GM19463 (cell line): ENCODE measurements around the gene NPIPB9.
"Not testable (repeated sequence)": the region's sequence is repeated elsewhere in the genome, so short reads cannot be mapped to it uniquely, and the experiment has no call there.

ENCODE experiments used
- ATAC-seq: cut with Tn5 transposase; IDR thresholded peaks from one replicate; pipeline ENCODE4 v1.9.1; 2021; ENCODE audit warnings: mild to moderate bottlenecking, moderate library complexity; ENCODE audit not compliant: unreplicated experiment

Gene NPIPB9

GRCh38 chr16:28751487-28751886 lies at the start of gene NPIPB9:
Gene NPIPB9 (plus strand): TSS chr16:28751787.
- ATAC-seq: not testable (repeated sequence)

DNA sequence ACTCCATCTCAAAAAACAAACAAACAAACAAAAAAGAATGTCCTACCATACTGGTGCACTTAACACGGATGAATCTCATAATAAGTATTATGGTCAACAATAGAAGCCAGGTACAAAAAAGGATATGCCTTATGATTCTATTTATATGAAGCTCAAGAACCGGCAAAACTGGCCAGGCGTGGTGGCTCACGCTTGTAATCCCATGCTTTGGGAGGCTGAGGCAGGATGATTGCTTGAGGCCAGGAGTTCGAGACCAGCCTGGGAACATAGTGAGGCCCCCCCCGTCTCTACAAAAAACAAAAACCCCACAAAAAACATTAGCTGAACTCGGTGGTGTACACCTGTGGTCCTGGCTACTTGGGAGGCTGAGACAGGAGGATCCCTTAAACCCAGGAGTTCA lies 47.3 kb upstream of the NPIPB9 start:
- ATAC-seq: not testable (repeated sequence)

DNA sequence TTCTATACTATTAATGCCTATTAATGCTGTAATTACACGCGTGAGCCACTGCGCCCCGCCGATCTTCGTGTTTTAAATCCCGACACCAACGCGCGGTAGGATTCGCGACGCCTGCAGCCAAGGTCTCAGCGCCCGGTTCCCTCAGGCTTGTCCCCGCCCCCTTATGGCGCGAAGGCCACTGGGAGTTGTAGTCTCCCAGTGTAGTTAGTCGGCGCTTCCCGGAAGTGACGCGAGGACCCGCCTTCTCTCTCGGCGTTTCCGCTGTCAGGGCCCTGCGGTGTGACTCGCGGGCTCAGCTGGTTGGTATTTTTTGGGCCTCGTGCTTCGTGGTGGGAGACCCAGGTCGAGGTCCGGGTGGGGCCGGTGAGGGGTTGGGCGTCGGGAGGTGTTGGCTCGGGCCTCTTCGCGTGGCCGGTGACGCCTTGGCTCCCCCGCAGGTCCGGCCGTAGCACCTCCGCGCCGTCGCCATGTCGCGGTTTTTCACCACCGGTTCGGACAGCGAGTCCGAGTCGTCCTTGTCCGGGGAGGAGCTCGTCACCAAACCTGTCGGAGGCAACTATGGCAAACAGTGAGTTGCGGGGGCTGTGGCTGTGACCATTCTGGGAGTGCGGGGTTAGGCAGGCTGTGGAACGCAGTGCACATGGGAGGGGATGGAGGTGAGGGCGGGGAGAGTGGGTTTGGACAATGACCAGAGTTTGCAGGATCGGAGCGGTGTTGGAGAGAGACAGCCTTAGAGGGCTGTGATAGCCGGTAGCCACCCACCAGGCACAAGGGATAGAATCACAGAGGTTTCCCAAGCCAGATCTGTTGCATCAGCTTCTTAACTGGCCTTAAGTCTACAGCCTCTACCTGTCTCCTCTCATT lies 40.1 kb upstream of the NPIPB9 start, which contains the start of gene EIF3C:
Gene EIF3C (plus strand): TSS at position 245 of the 864 bp plus-strand sequence. CDS start 223 bp downstream, at position 468.
- ATAC-seq: peak; percentile 99

DNA sequence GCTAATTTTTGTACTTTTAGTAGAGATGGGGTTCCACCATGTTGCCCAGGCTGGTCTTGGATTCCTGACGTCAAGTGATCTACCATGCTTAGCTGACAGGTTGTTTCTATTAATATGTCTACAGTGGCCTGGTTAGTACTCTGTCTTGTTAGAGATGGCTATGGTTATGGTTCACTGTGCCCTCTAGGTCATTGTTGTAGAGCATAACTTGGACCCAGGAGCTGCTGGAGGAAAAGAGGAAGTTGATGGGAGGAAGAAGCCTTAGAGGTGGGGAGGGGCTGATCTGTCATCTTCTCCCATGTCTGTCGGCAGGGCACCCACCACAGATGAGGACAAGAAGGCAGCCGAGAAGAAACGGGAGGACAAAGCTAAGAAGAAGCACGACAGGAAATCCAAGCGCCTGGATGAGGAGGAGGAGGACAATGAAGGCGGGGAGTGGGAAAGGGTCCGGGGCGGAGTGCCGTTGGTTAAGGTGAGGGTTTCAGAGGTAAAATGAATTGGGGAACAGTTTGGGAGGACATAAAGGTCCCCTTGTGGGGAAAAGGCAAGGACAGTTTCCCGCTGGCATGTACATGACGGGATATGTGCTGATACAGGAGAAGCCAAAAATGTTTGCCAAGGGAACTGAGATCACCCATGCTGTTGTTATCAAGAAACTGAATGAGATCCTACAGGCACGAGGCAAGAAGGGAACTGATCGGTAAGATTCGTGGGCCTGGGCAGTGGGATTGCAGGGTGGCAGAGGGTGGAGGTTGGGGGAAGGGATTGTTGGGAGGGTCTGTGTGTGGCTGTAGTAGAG lies 28.5 kb upstream of the NPIPB9 start:
- not testable (repeated sequence) for ATAC-seq

DNA sequence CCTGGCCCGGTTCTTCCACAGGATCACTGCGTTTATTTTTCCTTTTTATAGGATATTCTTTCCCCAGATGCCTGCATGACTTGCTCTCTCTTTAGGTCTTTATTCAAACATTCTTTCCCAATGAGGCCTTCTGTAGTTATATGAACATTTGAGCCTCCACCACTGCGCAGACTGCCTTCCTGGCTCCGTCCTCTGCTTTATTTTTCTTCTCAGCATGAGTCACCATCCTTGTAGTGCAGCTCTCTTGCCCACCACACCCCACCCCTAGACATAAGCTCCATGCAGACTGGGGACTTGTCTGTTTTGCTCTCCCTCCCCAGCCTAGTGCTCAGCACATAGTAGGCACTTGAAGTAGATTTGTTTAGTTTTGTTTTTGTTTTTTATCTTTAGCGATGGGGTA lies 20.3 kb upstream of the NPIPB9 start:
- not testable (repeated sequence) for ATAC-seq

GRCh38 chr16:28732455-28733124 lies 19.0 kb upstream of the NPIPB9 start:
- ATAC-seq: not testable (repeated sequence)

- not testable (repeated sequence) for ATAC-seq
Measured at GRCh38 chr16:28739787-28740186, 11.8 kb upstream of the NPIPB9 start.

GRCh38 chr16:28740631-28741030 lies 11.0 kb upstream of the NPIPB9 start:
- ATAC-seq: not testable (repeated sequence)

DNA sequence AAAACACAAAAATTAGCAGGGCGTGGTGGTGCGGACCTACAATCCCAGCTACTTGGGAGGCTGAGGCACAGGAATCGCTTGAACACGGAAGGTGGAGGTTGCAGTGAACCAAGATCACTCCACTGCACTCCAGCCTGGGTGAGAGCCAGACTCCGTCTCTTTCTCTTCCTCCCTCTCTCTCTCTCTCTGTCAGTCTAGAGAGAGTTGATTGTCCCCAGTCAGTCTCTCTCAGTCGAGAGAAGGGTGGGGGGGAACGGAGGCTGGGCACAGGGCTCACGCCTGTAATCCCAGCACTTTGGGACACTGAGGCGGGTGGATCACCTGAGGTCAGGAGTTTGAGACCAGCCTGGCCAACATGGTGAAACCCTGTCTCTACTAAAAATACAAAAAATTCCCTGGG lies 10.3 kb upstream of the NPIPB9 start:
- ATAC-seq: not testable (repeated sequence)

DNA sequence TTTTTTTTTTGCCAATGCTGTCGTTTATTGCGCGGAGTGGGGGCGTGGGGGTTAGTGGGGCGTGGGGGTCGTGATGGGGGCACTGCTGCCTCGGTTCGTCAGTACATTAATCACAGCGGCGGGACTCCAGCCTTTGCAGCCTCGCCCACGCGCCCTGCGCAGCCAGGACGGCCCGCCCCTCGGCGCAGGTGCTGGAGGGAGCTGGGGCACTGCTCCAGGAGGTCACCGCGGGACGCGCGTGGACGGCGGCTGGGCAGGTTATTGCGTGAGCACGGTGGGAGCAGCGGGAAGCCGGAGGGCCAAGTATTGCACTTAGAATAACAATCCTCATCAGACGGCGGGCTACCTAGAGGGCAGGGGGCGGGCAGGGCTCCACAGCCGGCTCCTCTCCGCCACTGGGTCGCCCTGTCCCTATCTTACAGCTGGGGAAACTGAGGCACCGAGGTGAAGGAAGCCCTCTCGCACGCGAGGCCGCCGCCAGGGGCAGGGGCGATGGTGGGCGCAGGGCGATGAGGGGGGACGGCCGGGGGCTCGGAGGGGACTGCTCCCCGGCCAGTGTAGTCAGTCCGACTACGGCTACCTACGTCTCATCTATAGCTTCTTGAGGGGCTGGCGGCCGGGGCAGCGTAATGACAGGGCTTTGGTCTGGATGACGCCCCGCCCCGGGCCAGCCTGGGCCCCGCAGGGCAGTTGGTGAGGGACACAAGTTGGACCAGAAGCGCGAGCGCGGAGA lies 4.8 kb upstream of the NPIPB9 start:
- ATAC-seq: not testable (repeated sequence)

DNA sequence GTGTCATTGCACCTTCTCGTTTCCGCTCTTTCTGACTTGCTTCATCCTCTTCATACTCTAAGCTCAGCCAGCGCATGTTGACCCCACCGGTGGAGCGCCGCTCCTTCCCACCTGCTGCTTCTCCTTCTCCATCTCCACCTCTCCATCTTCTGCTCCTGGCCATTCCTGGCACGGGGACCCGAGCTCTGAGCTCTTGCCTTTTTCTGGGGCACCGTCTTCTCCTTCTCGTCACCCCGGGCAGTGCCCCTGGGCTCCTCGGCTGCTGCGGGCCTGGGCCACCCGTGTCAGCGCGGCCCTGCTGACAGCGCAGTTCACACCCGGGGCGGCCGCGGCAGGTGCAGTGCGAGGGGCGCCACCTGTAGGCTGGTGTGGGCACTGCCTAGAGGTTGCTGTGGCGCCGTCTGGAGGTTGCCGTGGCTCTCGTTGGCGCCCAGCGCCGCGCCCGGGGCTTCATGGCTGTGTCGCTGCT lies 1.6 kb upstream of the NPIPB9 start:
- peak; percentile 97 for ATAC-seq

- ATAC-seq: peak; percentile 23
Measured at GRCh38 chr16:28750469-28751067, 1.0 kb upstream of the NPIPB9 start.

GRCh38 chr16:28781697-28782096 lies 30.1 kb downstream of the NPIPB9 start:
- not testable (repeated sequence) for ATAC-seq

DNA sequence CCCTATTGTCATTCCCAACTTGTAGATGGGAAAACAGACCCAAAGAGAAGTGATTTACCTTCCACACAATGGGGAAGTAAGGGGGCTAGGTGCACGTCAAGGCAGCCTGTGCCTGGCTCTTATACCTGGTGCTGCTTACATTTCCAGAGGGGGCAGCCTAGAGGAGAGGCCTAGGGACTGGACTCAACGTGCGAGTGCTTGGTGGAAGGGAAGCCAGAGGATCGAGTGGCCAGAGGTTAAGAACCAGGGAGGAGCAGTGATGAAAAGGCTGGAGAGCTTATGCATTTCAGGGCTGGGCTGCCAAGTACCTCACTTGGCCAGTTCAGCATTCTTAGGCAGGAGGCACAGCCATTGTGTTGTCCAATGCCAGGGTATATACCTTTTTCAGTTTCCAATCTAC lies 30.8 kb downstream of the NPIPB9 start:
- not testable (repeated sequence) for ATAC-seq

DNA sequence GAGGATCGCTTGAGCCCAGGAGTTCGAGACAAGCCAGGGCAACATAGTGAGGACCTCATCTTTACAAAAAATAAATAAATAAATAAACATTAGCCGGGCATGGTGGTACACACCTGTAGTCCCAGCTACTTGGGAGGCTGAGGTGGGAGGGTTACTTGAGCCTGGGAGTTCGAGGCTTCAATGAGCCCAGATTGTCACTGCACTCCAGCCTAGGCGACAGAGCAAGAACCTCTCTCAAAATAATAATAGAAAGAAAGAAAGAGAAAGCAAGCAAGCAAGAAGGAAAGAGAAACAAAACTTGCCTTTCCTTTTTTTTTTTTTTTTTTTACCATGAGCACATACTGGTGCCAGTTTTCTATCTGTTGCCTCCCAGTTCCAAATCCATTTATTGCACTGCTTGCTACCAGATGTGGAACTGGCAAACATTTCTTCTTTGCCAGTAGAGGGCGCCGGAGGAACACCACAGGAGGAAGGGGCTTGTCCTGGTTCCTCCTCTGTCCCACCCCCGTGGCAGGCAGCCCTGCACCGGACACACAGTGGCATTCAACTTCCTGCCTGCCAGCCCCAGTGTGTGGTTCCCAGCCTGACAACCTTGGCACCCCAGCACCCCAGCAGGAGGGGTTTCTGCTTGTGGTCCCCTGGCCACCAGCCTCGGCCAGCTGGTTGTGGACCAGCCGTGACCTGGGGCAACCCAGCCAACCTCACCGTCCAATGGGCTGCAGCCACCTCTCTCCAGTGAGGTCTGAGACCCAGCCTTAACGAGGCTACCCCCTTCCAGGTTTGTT lies 50.8 kb downstream of the NPIPB9 start:
- ATAC-seq: peak; percentile 82

DNA sequence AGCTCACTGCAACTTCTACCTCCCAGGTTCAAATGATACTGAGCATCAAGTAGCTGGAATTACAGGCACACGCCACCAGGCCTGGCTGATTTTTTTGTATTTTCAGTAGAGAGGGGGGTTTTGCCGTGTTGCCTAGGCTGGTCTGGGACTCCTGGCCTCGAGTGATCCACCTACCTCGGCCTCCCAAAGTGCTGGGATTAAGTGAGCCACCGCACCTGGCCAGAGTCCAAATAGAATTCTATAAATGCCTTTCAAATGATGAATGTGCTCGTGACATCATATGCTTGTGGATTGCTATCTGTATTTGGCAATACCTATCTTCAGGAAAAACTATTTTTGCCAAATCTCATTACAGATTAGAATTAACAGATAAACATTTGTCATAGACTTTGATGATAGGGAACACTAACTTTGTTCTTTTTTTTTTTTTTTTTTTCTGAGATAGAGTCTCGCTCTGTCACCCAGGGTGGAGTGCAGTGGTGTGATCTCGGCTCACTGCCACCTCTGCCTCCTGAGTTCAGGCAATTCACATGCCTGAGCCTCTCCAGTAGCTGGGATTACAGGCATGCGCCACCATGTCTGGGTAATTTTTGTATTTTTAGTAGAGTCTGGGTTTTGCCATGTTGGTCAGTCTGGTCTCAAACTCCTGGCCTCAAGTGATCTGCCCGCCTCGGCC lies 56.0 kb downstream of the NPIPB9 start:
- not testable (repeated sequence) for ATAC-seq

DNA sequence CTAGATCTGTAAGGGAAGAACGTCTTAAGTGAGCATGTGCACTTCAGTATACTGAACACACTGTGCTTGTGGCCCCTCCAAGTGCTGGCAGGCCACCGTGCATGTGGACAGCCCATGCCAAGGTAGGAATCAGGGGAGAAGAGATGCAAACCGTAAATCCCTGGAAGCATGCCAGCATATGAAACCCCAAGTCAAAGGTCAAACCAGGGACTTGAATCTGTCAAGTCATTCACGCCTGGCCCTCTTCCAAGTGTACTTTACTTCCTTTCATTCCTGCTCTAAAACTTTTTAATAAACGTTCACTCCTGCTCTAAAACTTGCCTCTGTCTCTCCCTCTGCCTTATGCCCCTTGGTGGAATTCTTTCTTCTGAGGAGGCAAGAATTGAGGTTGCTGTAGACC lies 68.4 kb downstream of the NPIPB9 start:
- ATAC-seq: no peak

GRCh38 chr16:28820546-28820945 lies 69.0 kb downstream of the NPIPB9 start:
- not testable (repeated sequence) for ATAC-seq
